Prostate gland (tissue), 2 donors: ENCODE data around the gene AMIGO1.

Experiments used
- POLR2A ChIP-seq: fragments of 450-650 bp; IDR thresholded peaks from one replicate; pipeline ENCODE4 v1.6.1; 2016; ENCODE audit warnings: antibody characterized with exemption, mild to moderate bottlenecking
- TF ChIP-seq, protein P1 (sequence below), 4 experiments: fragments of 200-600 bp in 2 of 4; fragments of 450-650 bp in 2 of 4; sonication (generic) in 2 of 4; IDR thresholded peaks; 1 replicate in 3 of 4; 2 replicates in 1 of 4; pipeline ENCODE4 v1.5.1; 2016 to 2019; ENCODE audit warnings: antibody characterized with exemption in 4 of 4, mild to moderate bottlenecking in 2 of 4, moderate library complexity in 2 of 4

DNA sequence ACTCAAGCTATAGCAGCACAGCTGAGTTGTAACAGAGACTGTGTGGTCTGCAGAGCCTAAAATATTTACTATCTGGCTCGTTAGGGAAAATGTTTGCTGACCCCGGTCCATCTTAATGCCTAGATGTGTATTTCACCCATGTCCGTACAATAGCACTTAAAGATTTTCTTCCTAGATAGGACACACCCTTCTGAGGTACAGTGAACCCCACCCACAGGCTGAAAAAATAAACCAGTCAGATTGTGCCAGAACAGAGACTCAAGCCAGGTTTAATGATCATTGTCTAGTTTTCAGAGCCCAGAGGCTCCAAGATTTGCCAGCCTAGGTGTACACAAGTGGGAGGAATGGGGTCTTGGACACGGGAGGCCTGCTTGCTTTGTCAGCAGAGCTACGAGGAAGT lies 5.6 kb downstream of the AMIGO1 start:
- TF ChIP-seq, protein P1, sequence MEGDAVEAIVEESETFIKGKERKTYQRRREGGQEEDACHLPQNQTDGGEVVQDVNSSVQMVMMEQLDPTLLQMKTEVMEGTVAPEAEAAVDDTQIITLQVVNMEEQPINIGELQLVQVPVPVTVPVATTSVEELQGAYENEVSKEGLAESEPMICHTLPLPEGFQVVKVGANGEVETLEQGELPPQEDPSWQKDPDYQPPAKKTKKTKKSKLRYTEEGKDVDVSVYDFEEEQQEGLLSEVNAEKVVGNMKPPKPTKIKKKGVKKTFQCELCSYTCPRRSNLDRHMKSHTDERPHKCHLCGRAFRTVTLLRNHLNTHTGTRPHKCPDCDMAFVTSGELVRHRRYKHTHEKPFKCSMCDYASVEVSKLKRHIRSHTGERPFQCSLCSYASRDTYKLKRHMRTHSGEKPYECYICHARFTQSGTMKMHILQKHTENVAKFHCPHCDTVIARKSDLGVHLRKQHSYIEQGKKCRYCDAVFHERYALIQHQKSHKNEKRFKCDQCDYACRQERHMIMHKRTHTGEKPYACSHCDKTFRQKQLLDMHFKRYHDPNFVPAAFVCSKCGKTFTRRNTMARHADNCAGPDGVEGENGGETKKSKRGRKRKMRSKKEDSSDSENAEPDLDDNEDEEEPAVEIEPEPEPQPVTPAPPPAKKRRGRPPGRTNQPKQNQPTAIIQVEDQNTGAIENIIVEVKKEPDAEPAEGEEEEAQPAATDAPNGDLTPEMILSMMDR (IDR thresholded peaks at IDR 0.05): no peak
- TF ChIP-seq POLR2A: no peak
